GM18511 (cell line): ENCODE data around the gene INHBE.

ENCODE experiments used
- ATAC-seq: cut with Tn5 transposase; IDR thresholded peaks from one replicate; pipeline ENCODE4 v1.9.1; 2021; ENCODE audit warnings: mild to moderate bottlenecking, moderate library complexity; ENCODE audit not compliant: unreplicated experiment

Gene INHBE

DNA sequence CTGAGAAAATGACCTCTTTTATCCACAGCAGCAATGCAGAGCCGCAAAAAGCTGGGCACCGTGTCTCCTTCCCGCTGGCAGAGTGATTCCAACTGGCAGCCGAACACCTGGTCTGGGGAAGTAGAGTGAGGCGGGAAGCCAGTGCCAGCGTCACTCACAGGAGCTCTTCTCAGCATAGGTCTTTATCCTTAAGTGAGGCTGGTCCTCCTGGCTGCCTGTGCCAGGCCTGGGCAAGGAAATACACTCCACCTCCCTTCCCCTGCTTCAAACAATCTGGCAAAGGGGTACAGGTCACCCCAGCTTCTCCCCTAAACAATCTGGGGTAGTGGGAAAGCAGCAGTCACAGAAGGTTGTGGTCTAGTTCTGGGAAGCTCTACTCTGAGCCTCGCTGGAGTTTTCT is 19.8 kb downstream of the INHBE start:
- no peak for ATAC-seq

GRCh38 chr12:57475271-57476161 is 20.4 kb downstream of the INHBE start:
- ATAC-seq, result no peak

- peak; percentile 47 for ATAC-seq
These were observed 21.3 kb downstream of the INHBE start for GRCh38 chr12:57476162-57476992.

GRCh38 chr12:57476993-57477709 is 22.0 kb downstream of the INHBE start:
- ATAC-seq, result no peak

- peak; percentile 51 for ATAC-seq
These were observed 22.9 kb downstream of the INHBE start for GRCh38 chr12:57477710-57478681.

- ATAC-seq, result no peak
These were observed 23.9 kb downstream of the INHBE start for GRCh38 chr12:57479043-57479375.

- peak; percentile 32 for ATAC-seq
These were observed 24.4 kb downstream of the INHBE start, which contains the start of gene ARHGAP9 for GRCh38 chr12:57479376-57480115. ARHGAP9 (minus strand) TSS chr12:57479866; CDS start chr12:57479406, 460 bp downstream.

DNA sequence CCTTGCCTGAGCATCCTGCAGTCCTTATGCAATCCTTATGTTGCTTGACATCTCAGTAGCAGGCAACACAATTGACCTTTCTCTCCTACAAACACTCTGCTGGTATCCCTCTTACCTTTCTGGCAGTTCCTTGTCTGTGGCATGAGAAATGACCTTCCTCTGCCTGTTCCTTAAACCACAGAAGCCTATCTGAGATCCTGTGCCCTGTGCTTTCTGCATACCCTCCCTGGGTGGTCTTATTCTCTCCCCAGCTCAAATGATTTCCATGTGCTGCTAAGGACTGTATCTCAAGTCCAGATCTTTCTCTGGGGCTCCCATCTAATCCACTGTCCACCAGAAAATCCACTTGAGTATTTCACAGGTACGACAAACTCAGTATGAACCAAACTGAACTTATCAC is 26.6 kb downstream of the INHBE start:
- no peak for ATAC-seq

DNA sequence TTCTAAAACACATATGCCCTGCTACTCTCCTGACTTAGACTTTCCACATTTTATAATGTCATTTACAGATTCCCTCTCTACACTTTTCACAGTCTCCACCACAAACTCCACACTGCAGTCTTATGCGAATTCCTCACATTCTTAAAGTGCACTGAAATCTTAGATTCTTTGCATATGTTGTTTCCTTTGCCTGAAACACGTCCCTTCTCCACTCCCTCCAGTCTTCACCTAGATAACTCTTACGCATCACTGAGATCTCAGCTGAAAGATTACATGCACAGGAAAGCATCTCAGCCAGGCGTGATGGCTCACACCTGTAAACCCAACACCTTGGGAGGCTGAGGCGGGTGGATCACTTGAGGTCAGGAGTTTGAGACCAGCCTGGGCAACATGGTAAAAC is 28.4 kb downstream of the INHBE start:
- ATAC-seq, result no peak

DNA sequence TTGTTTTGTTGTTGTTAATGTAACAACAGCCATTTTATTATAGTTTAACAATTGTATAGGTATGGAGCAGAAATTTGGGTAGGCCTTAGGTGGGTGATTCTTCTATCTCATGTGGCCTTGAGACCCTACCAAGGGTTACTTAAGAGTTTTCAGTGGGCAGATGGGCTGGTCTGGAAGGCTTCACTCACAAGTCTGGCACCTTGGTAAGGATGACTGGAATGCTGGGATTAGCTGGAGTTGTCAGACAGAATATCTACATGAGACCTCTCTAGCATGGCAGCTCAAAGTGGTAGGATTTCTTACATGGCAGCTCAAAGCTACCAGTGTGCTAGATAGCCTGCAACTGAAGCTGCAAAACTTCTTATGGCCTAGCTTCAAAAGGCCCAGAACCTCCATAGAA is 30.6 kb downstream of the INHBE start:
- ATAC-seq, result no peak

- no peak for ATAC-seq
These were observed 32.0 kb downstream of the INHBE start for GRCh38 chr12:57487055-57487596.

DNA sequence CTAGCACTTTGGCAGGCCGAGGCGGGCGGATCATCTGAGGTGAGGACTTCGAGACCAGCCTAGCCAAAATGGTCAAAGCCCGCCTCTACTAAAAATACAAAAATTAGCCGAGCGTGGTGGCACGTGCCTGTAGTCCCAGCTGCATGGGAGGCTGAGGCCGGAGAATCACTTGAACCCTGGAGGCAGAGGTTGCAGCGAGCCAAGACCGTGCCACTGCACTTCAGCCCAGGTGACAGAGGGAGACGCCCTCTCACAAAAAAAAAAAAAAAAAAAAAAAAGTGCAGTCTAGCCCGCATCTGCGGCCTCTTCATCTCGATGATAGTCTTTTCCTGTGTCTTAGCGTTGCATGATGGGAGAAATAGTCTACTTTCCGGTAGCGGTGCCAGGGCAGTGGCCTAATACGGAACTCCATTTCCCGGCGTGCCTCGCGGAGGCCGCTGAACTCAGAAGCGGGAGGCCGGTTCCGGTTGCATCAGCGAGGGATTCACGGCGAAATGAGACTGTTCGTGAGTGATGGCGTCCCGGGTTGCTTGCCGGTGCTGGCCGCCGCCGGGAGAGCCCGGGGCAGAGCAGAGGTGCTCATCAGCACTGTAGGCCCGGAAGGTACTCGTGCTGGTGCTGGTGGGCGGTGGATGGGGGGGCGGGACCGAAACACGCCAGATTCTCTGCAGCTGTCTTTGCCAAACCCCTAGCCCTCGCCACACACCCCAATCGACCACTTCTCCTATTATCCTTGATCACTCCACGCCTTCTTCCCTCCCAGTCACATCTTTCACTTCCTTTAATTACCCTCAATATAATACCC is 32.7 kb downstream of the INHBE start, which contains the start of gene MARS1:
MARS1 (plus strand) TSS at position 472 of the 805 bp plus-strand sequence; CDS start at position 495, 23 bp downstream.
- peak; percentile 98 for ATAC-seq

GRCh38 chr12:57488402-57489156 is 33.5 kb downstream of the INHBE start:
- no peak for ATAC-seq

- no peak for ATAC-seq
These were observed 34.1 kb downstream of the INHBE start for GRCh38 chr12:57489157-57489641.

DNA sequence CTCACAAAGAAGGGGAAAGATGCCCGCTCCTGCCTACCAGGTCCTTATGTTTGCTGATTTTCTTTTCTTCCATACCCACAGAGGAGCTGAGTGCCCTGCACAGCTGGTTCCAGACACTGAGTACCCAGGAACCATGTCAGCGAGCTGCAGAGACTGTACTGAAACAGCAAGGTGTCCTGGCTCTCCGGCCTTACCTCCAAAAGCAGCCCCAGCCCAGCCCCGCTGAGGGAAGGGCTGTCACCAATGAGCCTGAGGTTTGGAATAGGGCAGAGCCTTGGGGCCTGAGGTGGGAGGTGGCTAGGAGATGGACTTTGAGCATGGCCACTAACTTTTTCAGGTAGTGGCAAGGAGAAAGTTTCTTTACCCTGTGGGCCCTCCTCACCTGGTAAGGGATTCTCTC is 35.0 kb downstream of the INHBE start:
- no peak for ATAC-seq

GRCh38 chr12:57491393-57492280 is 36.5 kb downstream of the INHBE start:
- no peak for ATAC-seq
